ENCODE data around the gene DNAJC5G. TPM values are rescaled to one million over a fixed set of nuclear protein-coding genes. Genes with fewer than 3 reads are reported as not detected.

DNAJC5G gene
- polyA plus RNA-seq, 3 donors = not detected

DNA sequence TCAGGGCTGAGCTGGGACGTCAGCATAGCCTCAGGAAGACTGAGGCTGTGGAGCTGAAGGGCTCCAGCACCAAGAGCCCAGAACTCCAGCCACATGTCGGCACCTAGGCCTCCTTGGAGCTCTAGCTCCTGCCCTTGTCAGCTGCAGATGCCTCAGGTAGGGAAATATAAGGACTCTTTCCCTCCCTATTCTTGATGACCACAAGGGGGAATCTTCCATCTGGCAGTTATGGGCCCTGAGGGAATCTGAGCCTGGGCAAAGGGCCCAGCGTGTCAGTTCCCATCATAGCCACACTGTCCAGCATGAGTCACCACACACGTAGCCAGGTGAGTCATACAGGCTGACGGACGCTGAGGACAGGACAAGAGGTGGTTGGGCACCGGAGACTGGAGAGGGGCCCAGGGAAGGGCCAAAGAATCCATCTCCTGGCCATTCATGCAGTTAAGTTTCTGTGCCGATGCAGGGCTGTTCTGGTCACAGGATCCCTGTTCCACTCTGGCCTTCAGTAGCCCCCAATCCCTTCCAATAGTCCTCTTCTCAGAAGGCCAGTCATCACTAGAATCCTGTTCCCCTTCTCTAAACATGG is 45.8 kb downstream of the DNAJC5G start:
- Histone ChIP-seq H3K4me3 (replicated peaks in 1 of 3; ENCODE audit: low read depth in 2 of 3, low read length in 3 of 3) (no peak overlapping the region), H3K79me2 (ENCODE audit: insufficient read depth, low read length) (peaks cover 28% of the 10 kb centered on the region), H3K4me2 (replicated peaks; ENCODE audit: extremely low read depth, low read length, poor library complexity, severe bottlenecking) (no peak overlapping the region), H4K20me1 (ENCODE audit: insufficient read depth, low read length) (peaks cover 3% of the 10 kb centered on the region), H3K4me1 (ENCODE audit: control insufficient read depth in 1 of 2, insufficient read depth in 2 of 2, low read length in 2 of 2) (peaks cover 17 to 20% of the 10 kb centered on the region in 2 donors), H3K9me3 (replicated peaks in 1 of 2; ENCODE audit: control insufficient read depth in 1 of 2, insufficient read depth in 1 of 2, low read length in 2 of 2) (no peaks in the 10 kb centered on the region), H3K27me3 (ENCODE audit: control insufficient read depth in 2 of 2, insufficient read depth in 2 of 2, low read length in 2 of 2) (no peaks in the 10 kb centered on the region), H2AFZ (ENCODE audit: insufficient read depth, low read depth, low read length, poor library complexity, severe bottlenecking) (no peak overlapping the region), H3K27ac (ENCODE audit: low read depth in 1 of 2, low read length in 2 of 2) (peak overlapping the region in 1 of 2 donors; percentile 20), H3K9ac (ENCODE audit: insufficient read depth, low read length, poor library complexity, severe bottlenecking) (no peak overlapping the region), H3K36me3 (replicated peaks in 1 of 2; ENCODE audit: control insufficient read depth in 1 of 2, insufficient read depth in 2 of 2, low read length in 2 of 2) (peaks cover 4 to 19% of the 10 kb centered on the region in 2 donors)
- H3K36me3 Mint-ChIP-seq = peaks cover 7 to 21% of the 10 kb centered on the region in 2 donors
- TF ChIP-seq, protein P1, sequence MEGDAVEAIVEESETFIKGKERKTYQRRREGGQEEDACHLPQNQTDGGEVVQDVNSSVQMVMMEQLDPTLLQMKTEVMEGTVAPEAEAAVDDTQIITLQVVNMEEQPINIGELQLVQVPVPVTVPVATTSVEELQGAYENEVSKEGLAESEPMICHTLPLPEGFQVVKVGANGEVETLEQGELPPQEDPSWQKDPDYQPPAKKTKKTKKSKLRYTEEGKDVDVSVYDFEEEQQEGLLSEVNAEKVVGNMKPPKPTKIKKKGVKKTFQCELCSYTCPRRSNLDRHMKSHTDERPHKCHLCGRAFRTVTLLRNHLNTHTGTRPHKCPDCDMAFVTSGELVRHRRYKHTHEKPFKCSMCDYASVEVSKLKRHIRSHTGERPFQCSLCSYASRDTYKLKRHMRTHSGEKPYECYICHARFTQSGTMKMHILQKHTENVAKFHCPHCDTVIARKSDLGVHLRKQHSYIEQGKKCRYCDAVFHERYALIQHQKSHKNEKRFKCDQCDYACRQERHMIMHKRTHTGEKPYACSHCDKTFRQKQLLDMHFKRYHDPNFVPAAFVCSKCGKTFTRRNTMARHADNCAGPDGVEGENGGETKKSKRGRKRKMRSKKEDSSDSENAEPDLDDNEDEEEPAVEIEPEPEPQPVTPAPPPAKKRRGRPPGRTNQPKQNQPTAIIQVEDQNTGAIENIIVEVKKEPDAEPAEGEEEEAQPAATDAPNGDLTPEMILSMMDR (IDR thresholded peaks at IDR 0.05) = no peak
- H3K9me3 Mint-ChIP-seq = no peaks in the 10 kb centered on the region
- intact Hi-C loops (cut with micrococcal nuclease) = no loop called here
- H3K27me3 Mint-ChIP-seq (ENCODE audit: low read depth in 3 of 3) = no peaks in the 10 kb centered on the region
- H3K27ac Mint-ChIP-seq = peak overlapping the region in 2 of 7 donors; percentile 24 to 38
- 65% methylated on average over 6 of the region's 8 CpGs for WGBS (ENCODE audit: insufficient coverage)
- peak; percentile 15 to 75 (median 18) for DNase-seq
- peaks cover 35% of the 10 kb centered on the region for H3K4me1 Mint-ChIP-seq
- H3K4me3 Mint-ChIP-seq = no peak overlapping the region

DNA sequence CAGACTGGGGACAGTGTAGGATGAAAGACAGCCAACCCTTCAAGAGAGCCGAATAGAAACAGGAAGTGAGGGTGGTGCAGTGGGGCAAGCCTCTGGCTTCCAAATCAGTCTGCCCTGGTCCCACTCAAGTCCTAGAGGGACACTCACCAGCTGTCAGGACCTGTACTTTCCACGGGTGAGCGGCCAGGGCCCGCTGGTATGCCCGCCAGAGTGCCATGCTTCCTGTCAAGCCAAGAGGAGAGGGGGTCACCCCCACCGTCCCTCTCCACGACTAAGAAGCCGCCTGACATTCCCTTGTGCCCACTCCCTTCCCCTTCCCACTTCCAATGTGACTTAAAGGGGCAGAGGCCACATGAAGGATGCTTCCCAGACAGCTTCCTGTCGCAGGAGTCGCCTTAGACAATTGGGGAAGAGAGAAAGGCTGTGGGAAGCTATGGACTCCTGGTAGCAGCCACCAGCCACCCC is 47.1 kb downstream of the DNAJC5G start:
- TF ChIP-seq, protein P1 (IDR thresholded peaks at IDR 0.05) = no peak
- Mint-ChIP-seq H3K27me3 (ENCODE audit: low read depth in 3 of 3) (no peaks in the 10 kb centered on the region), H3K4me1 (peaks cover 32% of the 10 kb centered on the region), H3K4me3 (peak overlapping the region; percentile 90 to 97), H3K9me3 (no peaks in the 10 kb centered on the region), H3K27ac (peak overlapping the region; percentile 96 to 99 (median 98)), H3K36me3 (peaks cover 13 to 23% of the 10 kb centered on the region in 2 donors)
- Histone ChIP-seq H3K4me3 (replicated peaks in 1 of 3; ENCODE audit: low read depth in 2 of 3, low read length in 3 of 3) (peak overlapping the region; percentile 80 to 97 (median 88)), H3K4me1 (ENCODE audit: control insufficient read depth in 1 of 2, insufficient read depth in 2 of 2, low read length in 2 of 2) (peaks cover 17 to 20% of the 10 kb centered on the region in 2 donors), H3K36me3 (replicated peaks in 1 of 2; ENCODE audit: control insufficient read depth in 1 of 2, insufficient read depth in 2 of 2, low read length in 2 of 2) (peaks cover 13 to 20% of the 10 kb centered on the region in 2 donors), H2AFZ (ENCODE audit: insufficient read depth, low read depth, low read length, poor library complexity, severe bottlenecking) (peak overlapping the region; percentile 93), H4K20me1 (ENCODE audit: insufficient read depth, low read length) (no peaks in the 10 kb centered on the region), H3K27ac (ENCODE audit: low read depth in 1 of 2, low read length in 2 of 2) (peak overlapping the region; percentile 77 to 94), H3K4me2 (replicated peaks; ENCODE audit: extremely low read depth, low read length, poor library complexity, severe bottlenecking) (peak overlapping the region; percentile 95), H3K27me3 (ENCODE audit: control insufficient read depth in 2 of 2, insufficient read depth in 2 of 2, low read length in 2 of 2) (no peaks in the 10 kb centered on the region), H3K79me2 (ENCODE audit: insufficient read depth, low read length) (peaks cover 28% of the 10 kb centered on the region), H3K9me3 (replicated peaks in 1 of 2; ENCODE audit: control insufficient read depth in 1 of 2, insufficient read depth in 1 of 2, low read length in 2 of 2) (no peaks in the 10 kb centered on the region), H3K9ac (ENCODE audit: insufficient read depth, low read length, poor library complexity, severe bottlenecking) (peak overlapping the region; percentile 84)
- peak; percentile 18 to 56 (median 53) for DNase-seq
- WGBS (ENCODE audit: insufficient coverage) = 0% methylated on average over 4 of the region's 10 CpGs
- intact Hi-C loops (cut with micrococcal nuclease) = no loop called here

All from CD14-positive monocyte (primary cell).